Tibial nerve (tissue), 4 donors: ENCODE results near the gene PIP5K1C. TPM values are rescaled to one million over a fixed set of nuclear protein-coding genes. Genes with fewer than 3 reads are reported as not detected.
"Not testable (repeated sequence)": the region's sequence is repeated elsewhere in the genome, so short reads cannot be mapped to it uniquely, and the experiment has no call there.

ENCODE experiments used
- DNase-seq, 2 donors: peaks; one replicate each; pipeline ENCODE4 v3.0.0-alpha.2; 2019; ENCODE audit warnings: low spot score in 2 of 2
- H3K27ac ChIP-seq, 4 donors: fragments of 200-600 bp; sonication (generic) in 3 of 4; one replicate each; pipeline ENCODE4 v1.5.1; 2017 to 2019; ENCODE audit warnings: mild to moderate bottlenecking in 1 of 4
- H3K27me3 ChIP-seq, 2 donors: fragments of 200-600 bp; sonication (generic) in 1 of 2; one replicate each; pipeline versions ENCODE4 v1.5.1 to v1.6.0; 2017 to 2019
- H3K36me3 ChIP-seq, 3 donors: fragments of 200-600 bp; sonication (generic); one replicate each; pipeline ENCODE4 v1.5.1; 2018 to 2019
- H3K4me1 ChIP-seq, 4 donors: fragments of 200-600 bp; sonication (generic) in 3 of 4; one replicate each; pipeline ENCODE4 v1.5.1; 2017 to 2019
- H3K4me3 ChIP-seq, 4 donors: fragments of 200-600 bp; sonication (generic) in 3 of 4; one replicate each; pipeline ENCODE4 v1.5.1; 2017 to 2019; ENCODE audit warnings: mild to moderate bottlenecking in 1 of 4, moderate library complexity in 1 of 4
- H3K9me3 ChIP-seq, 4 donors: fragments of 200-600 bp; sonication (generic) in 3 of 4; one replicate each; pipeline ENCODE4 v1.5.1; 2017 to 2019
- CTCF ChIP-seq, 5 experiments: fragments of 200-600 bp in 3 of 5; fragments of 450-650 bp in 2 of 5; sonication (generic) in 3 of 5; IDR thresholded peaks; one replicate each; pipeline ENCODE4 v1.5.1; 2016 to 2019; ENCODE audit warnings: antibody characterized with exemption in 5 of 5, mild to moderate bottlenecking in 3 of 5, moderate library complexity in 2 of 5
- EP300 ChIP-seq, 2 donors: sonication (generic); formaldehyde crosslinking; IDR thresholded peaks; one replicate each; pipeline ENCODE4 v1.6.1; 2017; ENCODE audit warnings: antibody characterized with exemption in 2 of 2, mild to moderate bottlenecking in 1 of 2
- POLR2A ChIP-seq, 2 donors: fragments of 450-650 bp; IDR thresholded peaks; one replicate each; pipeline ENCODE4 v1.6.1; 2017; ENCODE audit warnings: antibody characterized with exemption in 2 of 2, mild to moderate bottlenecking in 2 of 2, moderate library complexity in 2 of 2
- WGBS, 2 donors: methylation state at CpG; one replicate each; pipeline ENCODE4 v1.1.5; 2018; 5-methylcytosine and 5-hydroxymethylcytosine counted together
- total RNA-seq, 4 donors: library from RNA; depleted of rRNA; stranded (reverse); fragments of >200 nt; gene quantifications; one replicate each; pipeline ENCODE4 v1.1.0, GENCODE V29; 2016

Gene PIP5K1C
- total RNA-seq, 4 donors from 2014 or later, result 23.0 to 37.2 (median 24.9) TPM

- Histone ChIP-seq H3K27ac (no peak overlapping the region), H3K4me3 (no peak overlapping the region), H3K4me1 (peaks cover 0 to 10% (median 0%) of the 10 kb centered on the region in 4 donors), H3K36me3 (peaks cover 7 to 85% (median 16%) of the 10 kb centered on the region in 3 donors), H3K9me3 (no peaks in the 10 kb centered on the region), H3K27me3 (no peaks in the 10 kb centered on the region)
- 94 to 96% methylated on average over 27 to 33 of the region's 33 CpGs for WGBS, 2 donors
- no peak for DNase-seq
- TF ChIP-seq EP300 (IDR thresholded peaks at IDR 0.05), result no peak
- TF ChIP-seq POLR2A (IDR thresholded peaks at IDR 0.05), result no peak
- TF ChIP-seq CTCF (IDR thresholded peaks at IDR 0.05), result no peak
These were observed 48.6 kb downstream of the PIP5K1C start for GRCh38 chr19:3651684-3652083.

GRCh38 chr19:3649888-3650287, 50.4 kb downstream of the PIP5K1C start:
- 87 to 91% methylated on average over 6 to 10 of the region's 16 CpGs for WGBS, 2 donors
- H3K27ac ChIP-seq, result peak overlapping the region in 2 of 4 donors; percentile 24 to 52
- peaks cover 7 to 85% (median 16%) of the 10 kb centered on the region in 3 donors for H3K36me3 ChIP-seq
- no peak for DNase-seq
- H3K27me3 ChIP-seq, result no peaks in the 10 kb centered on the region
- H3K4me3 ChIP-seq, result no peak overlapping the region
- H3K9me3 ChIP-seq, result no peaks in the 10 kb centered on the region
- TF ChIP-seq CTCF (IDR thresholded peaks at IDR 0.05), result no peak
- TF ChIP-seq POLR2A (IDR thresholded peaks at IDR 0.05), result no peak
- TF ChIP-seq EP300 (IDR thresholded peaks at IDR 0.05), result no peak
- peaks cover 0 to 18% (median 0%) of the 10 kb centered on the region in 4 donors for H3K4me1 ChIP-seq

- 92 to 94% methylated on average over 10 to 24 of the region's 33 CpGs for WGBS, 2 donors
- H3K36me3 ChIP-seq, result peaks cover 7 to 89% (median 12%) of the 10 kb centered on the region in 3 donors
These were observed 52.0 kb downstream of the PIP5K1C start for GRCh38 chr19:3648037-3648905.

GRCh38 chr19:3647102-3647501, 53.2 kb downstream of the PIP5K1C start:
- peaks cover 3 to 89% (median 7%) of the 10 kb centered on the region in 3 donors for H3K36me3 ChIP-seq
- DNase-seq, H3K9me3 ChIP-seq, H3K27me3 ChIP-seq, H3K4me3 ChIP-seq, H3K27ac ChIP-seq: not testable (repeated sequence)
- 90 to 97% methylated on average over 5 of the region's 5 CpGs for WGBS, 2 donors
- peaks cover 0 to 30% (median 0%) of the 10 kb centered on the region in 4 donors for H3K4me1 ChIP-seq

More at GRCh38 chr19:3648037-3648905, 52.0 kb downstream of the PIP5K1C start:
- H3K27ac ChIP-seq, result no peak overlapping the region
- DNase-seq, result no peak
- H3K27me3 ChIP-seq, result no peaks in the 10 kb centered on the region
- no peaks in the 10 kb centered on the region for H3K9me3 ChIP-seq
- peaks cover 0 to 30% (median 0%) of the 10 kb centered on the region in 4 donors for H3K4me1 ChIP-seq
- no peak overlapping the region for H3K4me3 ChIP-seq
- TF ChIP-seq CTCF (IDR thresholded peaks at IDR 0.05), result no peak
- no peak for TF ChIP-seq POLR2A (IDR thresholded peaks at IDR 0.05)
- TF ChIP-seq EP300 (IDR thresholded peaks at IDR 0.05), result no peak

- Histone ChIP-seq H3K9me3 (no peaks in the 10 kb centered on the region), H3K4me1 (peaks cover 0 to 30% (median 0%) of the 10 kb centered on the region in 4 donors), H3K27ac (peak overlapping the region in 1 of 4 donors; percentile 81), H3K36me3 (peaks cover 0 to 89% (median 4%) of the 10 kb centered on the region in 3 donors), H3K4me3 (no peak overlapping the region), H3K27me3 (no peaks in the 10 kb centered on the region)
- 85 to 86% methylated on average over 17 to 23 of the region's 23 CpGs for whole genome bisulfite sequencing, 2 donors
- no peak for DNase-seq
- TF ChIP-seq CTCF (IDR thresholded peaks at IDR 0.05), result no peak
- TF ChIP-seq EP300 (IDR thresholded peaks at IDR 0.05), result no peak
- no peak for TF ChIP-seq POLR2A (IDR thresholded peaks at IDR 0.05)
These were observed 53.8 kb downstream of the PIP5K1C start for GRCh38 chr19:3646336-3647092.
